ENCODE results near the gene NPAT.
A peak's percentile ranks its signal among the peaks of the same experiment; 100 is the strongest.
"Not testable (repeated sequence)": the region's sequence is repeated elsewhere in the genome, so short reads cannot be mapped to it uniquely, and the experiment has no call there.

Gene NPAT

DNA sequence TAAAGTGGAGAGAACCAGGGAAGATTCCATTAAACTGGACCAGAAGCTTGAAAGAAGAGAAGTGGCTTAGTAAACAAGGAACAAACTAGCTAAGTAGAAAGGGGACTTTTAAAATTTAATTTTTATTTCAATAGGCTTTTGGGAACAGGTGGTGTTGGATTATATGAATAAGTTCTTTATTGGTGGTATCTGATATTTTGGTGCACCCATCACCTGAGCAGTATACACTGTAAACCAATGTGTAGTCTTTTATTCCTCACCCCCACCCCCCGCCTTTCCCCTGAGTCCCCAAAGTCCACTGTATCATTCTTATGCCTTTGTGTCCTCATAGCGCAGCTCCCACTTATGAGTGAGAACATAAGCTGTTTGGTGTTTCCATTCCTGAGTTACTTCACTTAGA, 93.7 kb downstream of the NPAT start:
- TF ChIP-seq, protein P1, sequence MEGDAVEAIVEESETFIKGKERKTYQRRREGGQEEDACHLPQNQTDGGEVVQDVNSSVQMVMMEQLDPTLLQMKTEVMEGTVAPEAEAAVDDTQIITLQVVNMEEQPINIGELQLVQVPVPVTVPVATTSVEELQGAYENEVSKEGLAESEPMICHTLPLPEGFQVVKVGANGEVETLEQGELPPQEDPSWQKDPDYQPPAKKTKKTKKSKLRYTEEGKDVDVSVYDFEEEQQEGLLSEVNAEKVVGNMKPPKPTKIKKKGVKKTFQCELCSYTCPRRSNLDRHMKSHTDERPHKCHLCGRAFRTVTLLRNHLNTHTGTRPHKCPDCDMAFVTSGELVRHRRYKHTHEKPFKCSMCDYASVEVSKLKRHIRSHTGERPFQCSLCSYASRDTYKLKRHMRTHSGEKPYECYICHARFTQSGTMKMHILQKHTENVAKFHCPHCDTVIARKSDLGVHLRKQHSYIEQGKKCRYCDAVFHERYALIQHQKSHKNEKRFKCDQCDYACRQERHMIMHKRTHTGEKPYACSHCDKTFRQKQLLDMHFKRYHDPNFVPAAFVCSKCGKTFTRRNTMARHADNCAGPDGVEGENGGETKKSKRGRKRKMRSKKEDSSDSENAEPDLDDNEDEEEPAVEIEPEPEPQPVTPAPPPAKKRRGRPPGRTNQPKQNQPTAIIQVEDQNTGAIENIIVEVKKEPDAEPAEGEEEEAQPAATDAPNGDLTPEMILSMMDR (IDR thresholded peaks at IDR 0.05; ENCODE audit: low read depth, low read length, missing control alignments), result no peak
- H3K36me3 ChIP-seq (replicated peaks), result peaks cover 4% of the 10 kb centered on the region
- no peak overlapping the region for H3K4me3 ChIP-seq (ENCODE audit: low read depth, low read length)
- DNase-seq, result no peak
- H3K27me3 ChIP-seq (replicated peaks), result no peaks in the 10 kb centered on the region
- in situ Hi-C loops (cut with HindIII; ENCODE audit: low pct_ligation_motif_present, low sequenced_read_pairs), result no loop called here
- no peak overlapping the region for H3K27ac ChIP-seq

DNA sequence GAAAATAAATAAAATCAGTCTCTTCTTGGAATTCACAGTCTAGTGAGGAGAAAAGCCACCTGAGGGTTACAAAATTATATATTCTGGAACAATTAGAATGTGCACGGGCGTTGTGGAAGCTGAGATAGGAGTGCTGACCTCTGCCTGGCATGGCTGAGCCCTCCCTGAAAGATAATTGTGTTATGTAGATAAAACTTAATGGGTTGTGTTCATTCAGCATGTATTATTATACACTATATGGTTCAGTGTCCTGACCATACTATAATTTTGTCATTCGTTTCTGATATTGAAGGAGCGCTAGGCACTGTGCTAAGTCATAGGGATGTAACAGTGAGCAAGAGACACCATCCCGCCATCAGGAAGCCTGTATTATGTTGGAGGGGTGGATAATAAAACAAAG, 97.3 kb downstream of the NPAT start:
- H3K27ac ChIP-seq, result no peak overlapping the region

DNA sequence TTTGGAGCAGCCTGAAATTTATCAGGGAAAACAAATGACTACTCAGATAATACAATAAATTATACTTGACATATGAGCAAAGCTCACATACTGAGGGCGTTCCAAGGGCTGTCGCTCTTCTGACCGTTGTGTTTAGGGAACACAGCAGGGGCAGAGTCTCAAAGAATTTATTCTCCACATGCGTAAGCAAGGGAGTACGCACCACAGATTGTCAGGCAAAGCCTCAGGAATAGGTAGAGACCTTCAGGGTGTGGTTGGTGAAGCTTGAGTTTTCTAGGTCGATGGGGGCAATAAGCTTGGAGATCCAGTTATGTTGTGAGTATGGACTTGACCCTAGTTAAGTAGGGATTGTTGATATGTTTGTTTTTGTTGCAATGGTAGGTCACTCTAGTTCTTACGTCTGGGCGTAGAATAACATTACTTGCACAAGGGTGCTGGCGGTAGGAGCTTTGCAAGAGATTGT, 100.2 kb downstream of the NPAT start:
- in situ Hi-C loops (cut with HindIII; ENCODE audit: low pct_ligation_motif_present, low sequenced_read_pairs), result no loop called here
- peak overlapping the region; percentile 85 for H3K4me3 ChIP-seq (ENCODE audit: low read depth, low read length)
- no peaks in the 10 kb centered on the region for H3K27me3 ChIP-seq (replicated peaks)
- peak; percentile 22 for DNase-seq
- TF ChIP-seq, protein P1 (IDR thresholded peaks at IDR 0.05; ENCODE audit: low read depth, low read length, missing control alignments), result no peak
- H3K27ac ChIP-seq, result peak overlapping the region; percentile 83
- no peaks in the 10 kb centered on the region for H3K36me3 ChIP-seq (replicated peaks)

More for the DNA sequence above, 97.3 kb downstream of the NPAT start:
- H3K36me3 ChIP-seq (replicated peaks), result no peaks in the 10 kb centered on the region
- no peaks in the 10 kb centered on the region for H3K27me3 ChIP-seq (replicated peaks)
- H3K4me3 ChIP-seq (ENCODE audit: low read depth, low read length), result no peak overlapping the region
- DNase-seq, result no peak
- TF ChIP-seq, protein P1 (IDR thresholded peaks at IDR 0.05; ENCODE audit: low read depth, low read length, missing control alignments), result no peak
- in situ Hi-C loops (cut with HindIII; ENCODE audit: low pct_ligation_motif_present, low sequenced_read_pairs), result no loop called here

DNA sequence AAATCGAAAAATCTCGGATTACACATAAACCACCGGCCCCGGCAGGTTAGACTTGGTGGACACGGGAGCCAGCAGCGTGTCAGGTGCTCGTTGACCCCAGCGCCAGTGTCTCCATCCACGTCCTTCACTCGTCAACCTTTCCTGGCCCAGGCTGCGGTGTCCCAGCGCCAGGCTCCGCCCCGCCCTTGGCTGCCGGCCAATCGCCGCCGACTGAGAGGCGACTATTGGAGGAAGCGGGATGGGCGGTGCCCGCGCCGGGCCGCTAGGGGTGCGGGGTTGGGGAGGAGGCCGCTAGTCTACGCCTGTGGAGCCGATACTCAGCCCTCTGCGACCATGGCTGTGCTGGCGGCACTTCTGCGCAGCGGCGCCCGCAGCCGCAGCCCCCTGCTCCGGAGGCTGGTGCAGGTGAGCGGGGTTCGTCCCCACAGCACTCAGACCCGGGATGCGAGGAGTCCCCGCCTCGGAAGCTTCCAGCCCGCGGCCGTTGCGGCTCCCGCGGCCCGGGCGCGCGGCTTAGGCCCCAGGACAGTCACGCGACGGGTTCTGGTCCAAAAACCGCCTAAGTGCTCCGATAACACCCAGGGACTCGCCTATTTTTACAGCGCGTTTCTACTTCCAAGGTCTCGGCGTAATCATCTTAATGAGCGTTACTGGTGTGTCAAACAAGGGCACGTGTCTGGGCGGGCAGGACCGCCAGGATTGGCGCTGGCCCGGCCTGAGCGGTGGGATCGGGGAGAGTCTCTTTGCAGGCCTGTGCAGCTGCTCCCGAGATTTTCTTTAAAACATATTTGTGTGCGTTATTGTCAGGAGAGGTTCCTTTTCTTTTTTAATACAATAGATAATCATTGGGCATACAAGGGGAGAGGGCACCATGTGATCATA, 100.9 kb downstream of the NPAT start, which contains the start of gene ACAT1:
Gene ACAT1 (plus strand): TSS at position 294 of the 882 bp plus-strand sequence. CDS start 40 bp downstream, at position 334.
- in situ Hi-C loops (cut with HindIII; ENCODE audit: low pct_ligation_motif_present, low sequenced_read_pairs), result no loop called here

DNA sequence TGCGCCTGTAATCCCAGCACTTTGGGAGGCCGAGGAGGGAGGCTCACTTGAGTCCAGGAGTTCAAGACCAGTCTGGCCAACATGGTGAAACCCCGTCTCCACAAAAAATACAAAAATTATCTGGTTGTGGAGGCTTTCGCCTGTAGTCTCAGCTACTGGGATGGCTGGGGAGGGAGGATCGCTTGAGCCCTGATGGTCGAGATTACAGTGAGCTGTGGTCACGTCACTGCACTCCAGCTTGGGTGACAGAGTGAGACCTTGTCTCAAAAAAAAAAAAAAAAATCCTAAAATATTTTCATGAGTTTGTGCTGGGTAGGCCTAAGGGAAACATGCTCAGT, 101.5 kb downstream of the NPAT start:
- H3K4me3 ChIP-seq (ENCODE audit: low read depth, low read length), result peak overlapping the region; percentile 85
- in situ Hi-C loops (cut with HindIII; ENCODE audit: low pct_ligation_motif_present, low sequenced_read_pairs); H3K36me3 ChIP-seq (replicated peaks); H3K27me3 ChIP-seq (replicated peaks); DNase-seq: not testable (repeated sequence)
- peak overlapping the region; percentile 83 for H3K27ac ChIP-seq

More for the DNA sequence above, 100.9 kb downstream of the NPAT start, which contains the start of gene ACAT1:
- peak within 1 kb of the TSS; percentile 85 for H3K4me3 ChIP-seq (ENCODE audit: low read depth, low read length)
- no peaks in the 10 kb centered on the region for H3K36me3 ChIP-seq (replicated peaks)
- TF ChIP-seq, protein P1 (IDR thresholded peaks at IDR 0.05; ENCODE audit: low read depth, low read length, missing control alignments), result peak; percentile 33
- no peaks in the 10 kb centered on the region for H3K27me3 ChIP-seq (replicated peaks)
- peak; percentile 85 for DNase-seq
- peak within 1 kb of the TSS; percentile 83 for H3K27ac ChIP-seq

DNA sequence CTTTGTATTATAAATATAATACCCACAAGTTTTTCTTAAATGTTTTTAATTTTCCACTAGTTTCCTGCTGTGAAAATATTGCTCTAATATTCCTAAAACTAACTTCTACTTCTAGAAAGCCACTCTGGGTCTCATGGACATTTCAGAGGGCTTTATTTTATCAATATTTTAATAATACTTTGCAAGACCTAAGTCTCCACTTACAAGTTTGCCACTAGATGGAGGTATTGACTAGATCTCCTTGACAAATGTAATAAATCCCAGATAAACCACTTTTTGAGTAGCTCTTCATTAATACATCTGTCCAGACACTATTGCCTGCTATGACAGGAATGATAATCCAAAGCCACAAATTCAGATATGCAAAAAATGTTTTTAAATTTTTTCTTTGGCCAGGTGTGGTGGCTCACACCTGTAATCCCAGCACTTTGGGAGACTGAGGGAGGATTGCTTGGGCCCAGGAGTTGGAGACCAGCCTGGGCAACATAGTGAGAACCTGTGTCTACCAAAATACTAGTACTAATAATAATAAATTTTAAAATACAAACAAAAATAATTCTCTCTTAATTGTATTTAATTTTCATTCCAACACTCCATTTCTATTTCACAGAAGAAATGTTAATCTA, 104.6 kb downstream of the NPAT start:
- no peak for DNase-seq
- TF ChIP-seq, protein P1 (IDR thresholded peaks at IDR 0.05; ENCODE audit: low read depth, low read length, missing control alignments), result peak; percentile 51
- H3K36me3 ChIP-seq (replicated peaks), result no peaks in the 10 kb centered on the region
- H3K27me3 ChIP-seq (replicated peaks), result no peaks in the 10 kb centered on the region
- H3K4me3 ChIP-seq (ENCODE audit: low read depth, low read length), result no peak overlapping the region
- in situ Hi-C loops (cut with HindIII; ENCODE audit: low pct_ligation_motif_present, low sequenced_read_pairs), result no loop called here
- no peak overlapping the region for H3K27ac ChIP-seq
